Gastrocnemius medialis (tissue), 4 donors: ENCODE results near the gene MCM5. TPM values are rescaled to one million over a fixed set of nuclear protein-coding genes. Genes with fewer than 3 reads are reported as not detected.
A peak's percentile ranks its signal among the peaks of the same experiment; 100 is the strongest.

Experiments
- ATAC-seq, 2 donors: fragments of 150-250 bp; one replicate each; pipeline ENCODE4 v1.9.1; 2016
- DNase-seq, 2 donors: peaks; one replicate each; pipeline ENCODE4 v3.0.0-alpha.2; 2019
- H3K27ac ChIP-seq, 4 donors: fragments of 200-600 bp; sonication (generic); 1 replicate in 1 of 4; 2 replicates in 3 of 4; pipeline ENCODE4 v1.5.1; 2016 to 2018; ENCODE audit warnings: mild to moderate bottlenecking in 2 of 4, moderate library complexity in 1 of 4
- H3K27me3 ChIP-seq, 3 donors: fragments of 200-600 bp; sonication (generic) in 2 of 3; 1 replicate in 1 of 3; 2 replicates in 2 of 3; pipeline versions ENCODE4 v1.5.1 to v1.6.0; 2016 to 2019; ENCODE audit warnings: mild to moderate bottlenecking in 1 of 3, moderate library complexity in 1 of 3
- H3K36me3 ChIP-seq, 2 donors: fragments of 200-600 bp; sonication (generic) in 1 of 2; one replicate each; pipeline ENCODE4 v1.5.1; 2017 to 2018
- H3K4me1 ChIP-seq, 2 donors: fragments of 200-600 bp; sonication (generic) in 1 of 2; one replicate each; pipeline ENCODE4 v1.5.1; 2016 to 2017; ENCODE audit warnings: mild to moderate bottlenecking in 2 of 2
- H3K4me3 ChIP-seq, 4 donors: fragments of 200-600 bp; sonication (generic) in 3 of 4; 1 replicate in 1 of 4; 2 replicates in 3 of 4; pipeline ENCODE4 v1.5.1; 2016 to 2019; ENCODE audit warnings: mild to moderate bottlenecking in 2 of 4
- H3K9me3 ChIP-seq, 3 donors: fragments of 200-600 bp; sonication (generic) in 2 of 3; 1 replicate in 1 of 3; 2 replicates in 2 of 3; pipeline ENCODE4 v1.5.1; 2016 to 2019
- POLR2A ChIP-seq, 2 donors: fragments of 450-650 bp; IDR thresholded peaks; one replicate each; pipeline ENCODE4 v1.6.1; 2017; ENCODE audit warnings: antibody characterized with exemption in 2 of 2, mild to moderate bottlenecking in 2 of 2, moderate library complexity in 2 of 2
- in situ Hi-C, 4 donors: fragments of 200-750 bp; cut with MboI; loops; one replicate each; pipeline versions ENCODE4 v1.15.0 to v1.8.0; 2017; ENCODE audit warnings: low sequenced_read_pairs in 4 of 4
- intact Hi-C: fragments of 100-400 bp; cut with DNase I; formaldehyde crosslinking; loops from one replicate; pipeline ENCODE4 v1.15.1; 2023; ENCODE audit warnings: low total_unique reads
- total RNA-seq, 4 donors: library from RNA; depleted of rRNA; stranded (reverse); fragments of >200 nt; gene quantifications; one replicate each; pipeline versions ENCODE4 v1.1.0 to v1.2.3, GENCODE V29; 2016
- TF ChIP-seq, protein P1 (sequence below), 5 experiments: fragments of 450-650 bp in 3 of 5; fragments of 200-600 bp in 2 of 5; sonication (generic) in 2 of 5; IDR thresholded peaks in 4 of 5; conservative IDR thresholded peaks in 1 of 5; 1 replicate in 4 of 5; 2 replicates in 1 of 5; pipeline ENCODE4 v1.5.1; 2016 to 2019; ENCODE audit warnings: antibody characterized with exemption in 5 of 5, mild to moderate bottlenecking in 3 of 5, moderate library complexity in 3 of 5

MCM5 gene
- total RNA-seq, 4 donors from 2014 or later: 7.1 to 19.3 (median 14.9) TPM

DNA sequence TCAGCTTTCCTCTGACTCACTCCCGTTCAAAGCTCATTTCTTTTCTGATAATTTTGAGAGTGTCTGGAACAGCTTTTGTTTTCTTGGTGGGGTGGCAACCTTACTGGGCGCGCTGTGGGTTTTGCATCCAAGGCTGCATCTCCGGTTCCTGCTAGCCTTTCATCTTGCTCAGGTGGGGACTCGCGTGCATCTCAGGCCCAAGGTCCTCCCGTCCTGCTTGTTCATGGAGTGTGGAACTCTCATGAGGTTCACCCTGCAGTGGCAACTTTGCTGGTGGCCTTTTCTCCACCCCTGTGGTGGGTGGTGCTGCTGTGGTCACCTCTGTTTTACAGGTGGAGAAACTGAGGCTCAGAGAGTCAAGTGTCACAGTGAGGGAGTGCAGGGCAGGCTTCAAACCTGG, 25.6 kb downstream of the MCM5 start:
- no peak overlapping the region for H3K27ac ChIP-seq
- H3K9me3 ChIP-seq: no peaks in the 10 kb centered on the region
- no peak for TF ChIP-seq POLR2A (IDR thresholded peaks at IDR 0.05)
- TF ChIP-seq, protein P1, sequence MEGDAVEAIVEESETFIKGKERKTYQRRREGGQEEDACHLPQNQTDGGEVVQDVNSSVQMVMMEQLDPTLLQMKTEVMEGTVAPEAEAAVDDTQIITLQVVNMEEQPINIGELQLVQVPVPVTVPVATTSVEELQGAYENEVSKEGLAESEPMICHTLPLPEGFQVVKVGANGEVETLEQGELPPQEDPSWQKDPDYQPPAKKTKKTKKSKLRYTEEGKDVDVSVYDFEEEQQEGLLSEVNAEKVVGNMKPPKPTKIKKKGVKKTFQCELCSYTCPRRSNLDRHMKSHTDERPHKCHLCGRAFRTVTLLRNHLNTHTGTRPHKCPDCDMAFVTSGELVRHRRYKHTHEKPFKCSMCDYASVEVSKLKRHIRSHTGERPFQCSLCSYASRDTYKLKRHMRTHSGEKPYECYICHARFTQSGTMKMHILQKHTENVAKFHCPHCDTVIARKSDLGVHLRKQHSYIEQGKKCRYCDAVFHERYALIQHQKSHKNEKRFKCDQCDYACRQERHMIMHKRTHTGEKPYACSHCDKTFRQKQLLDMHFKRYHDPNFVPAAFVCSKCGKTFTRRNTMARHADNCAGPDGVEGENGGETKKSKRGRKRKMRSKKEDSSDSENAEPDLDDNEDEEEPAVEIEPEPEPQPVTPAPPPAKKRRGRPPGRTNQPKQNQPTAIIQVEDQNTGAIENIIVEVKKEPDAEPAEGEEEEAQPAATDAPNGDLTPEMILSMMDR (IDR thresholded peaks at IDR 0.05 in 4 of 5, conservative IDR thresholded peaks at IDR 0.05 in 1 of 5): no peak
- peaks cover 0 to 26% of the 10 kb centered on the region in 2 donors for H3K36me3 ChIP-seq
- intact Hi-C loops: loop anchor here (10.0 kb wide), 1 partner anchor 699 kb away; no protein-coding TSS in a partner anchor
- H3K4me3 ChIP-seq: no peak overlapping the region
- no peaks in the 10 kb centered on the region for H3K27me3 ChIP-seq
- no peak for ATAC-seq
- peaks cover 0 to under 1% of the 10 kb centered on the region in 2 donors for H3K4me1 ChIP-seq
- DNase-seq: no peak
- in situ Hi-C loops: loop anchor here in 2 of 4 donors (25.0 kb wide), 2 partner anchors 512 to 687 kb away; no protein-coding TSS in a partner anchor

DNA sequence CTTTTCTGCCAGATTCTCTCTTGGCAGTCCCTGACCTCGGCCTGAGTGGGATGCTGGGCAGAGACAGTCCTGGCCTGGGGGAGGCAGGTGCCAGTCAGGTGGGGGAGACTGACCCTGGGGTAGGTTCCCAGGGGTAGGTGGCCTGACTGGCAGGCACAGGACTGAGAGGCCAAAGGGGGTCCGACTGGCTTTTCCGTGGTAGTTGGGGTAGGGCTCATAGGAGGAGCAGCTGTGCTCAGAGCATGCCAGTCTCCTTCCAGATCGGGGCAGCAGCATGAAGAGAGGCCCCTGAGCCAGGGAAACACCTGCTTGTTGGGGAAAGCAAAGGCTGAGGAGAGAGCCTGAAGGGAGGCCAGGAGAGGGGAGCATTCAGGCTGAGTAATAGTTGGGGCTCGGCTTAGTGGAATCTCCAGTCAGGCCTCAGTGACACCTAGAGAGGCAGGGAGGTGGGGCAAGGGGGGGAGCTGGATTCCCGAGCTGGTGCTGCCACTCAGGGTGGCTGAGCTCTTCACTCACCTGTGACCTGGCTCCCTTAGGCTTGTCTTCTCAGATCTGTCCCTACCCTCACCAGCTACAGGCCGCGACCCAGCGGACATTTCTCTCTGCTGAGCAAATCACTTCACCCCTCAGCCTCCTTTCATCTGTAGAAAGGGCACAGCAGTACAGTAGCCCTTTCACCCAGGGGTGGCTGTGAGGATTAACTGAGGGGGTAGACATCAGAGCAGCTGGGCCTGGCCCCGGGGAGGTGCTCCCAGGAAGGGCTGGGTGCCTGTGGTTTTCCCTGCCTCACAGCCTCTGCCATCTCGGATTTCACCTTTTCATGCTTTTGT, 26.2 kb downstream of the MCM5 start:
- Histone ChIP-seq H3K9me3 (no peaks in the 10 kb centered on the region), H3K27me3 (no peaks in the 10 kb centered on the region), H3K4me3 (no peak overlapping the region), H3K4me1 (peaks cover 4 to 7% of the 10 kb centered on the region in 2 donors), H3K36me3 (peaks cover 0 to 21% of the 10 kb centered on the region in 2 donors), H3K27ac (no peak overlapping the region)
- intact Hi-C loops (loop anchor here (10.0 kb wide), 1 partner anchor 699 kb away; no protein-coding TSS in a partner anchor), in situ Hi-C loops (loop anchor here in 2 of 4 donors (25.0 kb wide), 2 partner anchors 511 to 686 kb away; no protein-coding TSS in a partner anchor)
- TF ChIP-seq, protein P1 (IDR thresholded peaks at IDR 0.05 in 4 of 5, conservative IDR thresholded peaks at IDR 0.05 in 1 of 5): no peak
- DNase-seq: no peak
- no peak for ATAC-seq

GRCh38 chr22:35426801-35427140, 26.8 kb downstream of the MCM5 start:
- intact Hi-C loops: loop anchor here (10.0 kb wide), 1 partner anchor 698 kb away; no protein-coding TSS in a partner anchor
- H3K4me1 ChIP-seq: peaks cover 4 to 13% of the 10 kb centered on the region in 2 donors
- H3K4me3 ChIP-seq: no peak overlapping the region
- no peak overlapping the region for H3K27ac ChIP-seq
- ATAC-seq (no peak), DNase-seq (no peak)
- no peaks in the 10 kb centered on the region for H3K9me3 ChIP-seq
- TF ChIP-seq POLR2A (IDR thresholded peaks at IDR 0.05): no peak
- TF ChIP-seq, protein P1 (IDR thresholded peaks at IDR 0.05 in 4 of 5, conservative IDR thresholded peaks at IDR 0.05 in 1 of 5): no peak
- in situ Hi-C loops: loop anchor here in 2 of 4 donors (25.0 kb wide), 2 partner anchors 511 to 686 kb away; no protein-coding TSS in a partner anchor
- peaks cover 0 to 16% of the 10 kb centered on the region in 2 donors for H3K36me3 ChIP-seq
- H3K27me3 ChIP-seq: no peaks in the 10 kb centered on the region

DNA sequence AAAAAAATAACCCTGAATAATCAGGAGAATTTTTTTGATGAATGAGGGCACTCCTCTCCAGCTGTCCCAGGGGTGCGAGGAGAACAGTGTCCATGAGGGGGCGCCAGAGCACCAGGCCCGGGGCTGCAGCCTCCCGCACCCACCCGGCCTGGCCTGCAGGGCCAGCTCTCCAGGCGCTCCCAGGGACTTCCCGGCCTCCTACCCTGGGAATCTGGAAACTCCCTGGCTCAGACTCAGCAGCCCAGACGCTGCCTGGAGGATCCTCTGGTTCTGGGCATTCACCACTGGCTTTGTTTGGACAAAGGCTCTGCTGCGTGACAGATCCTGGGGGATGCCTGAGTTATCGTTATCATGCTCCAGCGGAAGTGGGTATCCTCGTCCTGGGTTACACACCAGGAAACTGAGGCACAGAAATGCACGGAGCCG, 31.0 kb downstream of the MCM5 start:
- peak; percentile 55 to 80 for DNase-seq
- in situ Hi-C loops (loop anchor here (5.0 to 25.0 kb wide), 5 partner anchors 151 to 681 kb away; no protein-coding TSS in a partner anchor), intact Hi-C loops (loop anchor here (1.0 to 10.0 kb wide), 4 partner anchors 76 to 494 kb away; no protein-coding TSS in a partner anchor)
- no peak overlapping the region for H3K4me3 ChIP-seq
- TF ChIP-seq, protein P1 (IDR thresholded peaks at IDR 0.05 in 4 of 5, conservative IDR thresholded peaks at IDR 0.05 in 1 of 5): peak; percentile 97 to 100 (median 97)
- no peak for TF ChIP-seq POLR2A (IDR thresholded peaks at IDR 0.05)
- peak overlapping the region in 3 of 4 donors; percentile 12 to 29 (median 14) for H3K27ac ChIP-seq
- H3K36me3 ChIP-seq: peaks cover 0 to 5% of the 10 kb centered on the region in 2 donors
- peaks cover 4 to 13% of the 10 kb centered on the region in 2 donors for H3K4me1 ChIP-seq
- no peaks in the 10 kb centered on the region for H3K9me3 ChIP-seq
- H3K27me3 ChIP-seq: no peaks in the 10 kb centered on the region
- peak; percentile 80 to 84 for ATAC-seq
